TTC549 (cell line): ENCODE data around the gene SPACA7.
"Not testable (repeated sequence)": the region's sequence is repeated elsewhere in the genome, so short reads cannot be mapped to it uniquely, and the experiment has no call there.

Experiments used
- FAIRE-seq: peaks from 2 replicates; lab custom pipeline; 2012; peaks lifted over from hg19 to GRCh38; lab: Jason Lieb, UNC

Gene SPACA7

DNA sequence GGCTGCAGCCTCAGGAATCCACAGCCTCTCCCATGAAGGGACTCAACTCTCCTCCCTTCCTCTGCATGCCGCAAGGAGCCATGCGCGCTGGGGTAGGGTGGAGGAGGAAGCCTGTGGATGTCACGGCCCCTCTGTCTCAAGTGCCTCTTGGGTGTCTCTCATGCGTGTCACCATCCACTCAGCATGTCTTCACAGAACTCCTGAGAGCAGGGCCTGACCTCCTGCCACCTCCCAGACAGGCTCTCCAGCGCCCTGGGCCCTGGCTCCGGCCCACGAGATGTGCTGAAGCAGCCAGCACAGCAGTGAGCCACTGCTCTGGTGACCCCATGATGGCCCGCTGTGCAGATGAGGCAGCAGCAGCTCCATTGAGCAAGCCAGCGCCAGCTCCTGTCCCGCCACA, 25.9 kb upstream of the SPACA7 start:
- FAIRE-seq = no peak

DNA sequence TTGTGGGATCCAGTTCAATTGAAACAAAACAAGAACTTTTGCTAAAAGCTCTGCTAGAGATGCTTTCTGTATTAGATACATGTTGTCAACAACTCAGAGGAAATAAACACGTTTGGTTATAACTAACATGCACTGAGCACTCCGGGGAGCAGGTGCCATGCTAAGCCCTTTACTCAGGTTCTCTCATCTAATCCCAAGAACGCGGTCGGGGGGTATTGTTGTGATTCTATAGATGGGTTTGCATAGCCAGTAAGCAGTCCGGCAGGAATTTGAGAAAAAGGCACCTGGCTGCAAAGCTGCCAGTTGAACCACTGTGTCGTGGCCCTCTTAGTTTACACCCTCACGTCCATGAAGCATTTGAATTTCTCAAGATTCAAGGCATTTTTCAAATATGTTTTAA, 24.3 kb upstream of the SPACA7 start:
- FAIRE-seq = no peak

DNA sequence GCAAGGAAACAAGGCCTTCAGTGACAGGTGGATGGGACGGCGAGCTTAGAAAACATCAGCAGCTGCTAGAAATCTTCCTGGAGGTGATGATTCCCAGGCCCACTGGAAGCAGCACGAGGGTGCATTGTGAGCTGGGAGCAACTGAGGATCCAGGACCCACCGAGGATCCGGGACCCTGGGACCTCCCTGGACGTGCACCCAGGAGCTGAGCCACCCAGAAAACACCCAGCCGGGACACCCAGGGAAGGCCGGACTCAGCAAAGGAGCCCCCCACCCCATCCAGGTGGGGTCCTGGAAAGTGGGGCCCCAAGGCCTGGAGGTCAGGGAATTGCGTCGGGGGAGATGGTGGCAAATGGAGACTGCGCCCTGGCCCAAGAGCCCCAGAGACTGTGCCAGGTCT, 22.3 kb upstream of the SPACA7 start:
- no peak for FAIRE-seq

GRCh38 chr13:112354330-112355273, 21.6 kb upstream of the SPACA7 start:
- FAIRE-seq = no peak

GRCh38 chr13:112355274-112355838, 20.8 kb upstream of the SPACA7 start:
- no peak for FAIRE-seq

GRCh38 chr13:112356190-112356589, 20.0 kb upstream of the SPACA7 start:
- no peak for FAIRE-seq

DNA sequence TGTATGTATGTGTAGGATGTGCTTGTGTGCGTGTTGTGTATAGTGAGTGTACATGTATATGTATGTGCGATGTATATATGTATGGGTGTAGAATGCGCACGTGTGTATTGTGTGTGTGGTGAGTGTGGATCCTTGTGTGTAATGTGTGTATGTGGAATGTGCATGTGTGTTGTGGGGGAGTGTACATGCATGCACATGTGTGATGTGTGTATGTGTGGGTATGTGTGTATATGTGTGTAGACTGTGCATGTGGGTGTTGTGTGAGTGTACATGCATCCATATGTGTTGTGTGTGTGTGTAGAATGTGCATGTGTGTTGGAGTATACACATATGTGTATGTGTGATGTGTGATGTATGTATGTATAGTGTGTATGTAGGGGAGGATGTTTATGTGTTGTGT, 18.0 kb upstream of the SPACA7 start:
- no peak for FAIRE-seq

GRCh38 chr13:112362021-112362420, 14.1 kb upstream of the SPACA7 start:
- no peak for FAIRE-seq

GRCh38 chr13:112363867-112364528, 12.2 kb upstream of the SPACA7 start:
- FAIRE-seq = no peak

DNA sequence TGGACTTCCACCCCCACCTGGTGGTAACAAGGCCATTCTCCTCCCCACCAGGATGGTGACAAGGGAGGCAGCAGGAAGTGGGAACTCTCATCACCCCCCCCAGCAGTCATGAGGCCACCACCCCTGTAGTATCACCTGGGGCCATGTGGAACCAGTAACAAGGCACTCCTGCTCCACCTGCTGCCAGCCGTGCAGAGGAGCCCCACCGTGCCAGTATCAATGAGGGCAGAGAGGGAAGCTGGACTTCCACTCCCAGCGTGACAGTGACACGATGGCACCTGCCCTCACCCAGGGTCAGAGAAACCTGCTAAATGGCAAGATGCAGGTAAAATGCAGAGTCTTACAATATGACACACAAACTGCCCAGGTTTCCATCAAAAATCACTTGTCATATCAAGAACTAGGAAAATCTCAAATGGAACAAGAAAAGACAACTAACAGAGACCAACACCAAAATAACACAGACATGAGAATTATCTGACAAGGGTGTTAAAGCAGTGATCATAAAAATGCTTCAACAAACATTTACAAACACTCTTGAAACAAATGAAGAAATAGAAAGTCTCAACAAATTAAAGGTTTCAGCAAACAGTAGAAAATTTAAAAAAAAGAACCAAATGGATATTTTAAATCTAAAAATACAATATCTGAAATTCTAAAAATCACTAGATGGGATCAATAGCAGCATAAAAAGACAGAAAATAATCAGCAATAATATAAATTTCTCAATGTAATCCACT, 9.1 kb upstream of the SPACA7 start:
- FAIRE-seq = no peak

GRCh38 chr13:112368883-112369282, 7.3 kb upstream of the SPACA7 start:
- no peak for FAIRE-seq

DNA sequence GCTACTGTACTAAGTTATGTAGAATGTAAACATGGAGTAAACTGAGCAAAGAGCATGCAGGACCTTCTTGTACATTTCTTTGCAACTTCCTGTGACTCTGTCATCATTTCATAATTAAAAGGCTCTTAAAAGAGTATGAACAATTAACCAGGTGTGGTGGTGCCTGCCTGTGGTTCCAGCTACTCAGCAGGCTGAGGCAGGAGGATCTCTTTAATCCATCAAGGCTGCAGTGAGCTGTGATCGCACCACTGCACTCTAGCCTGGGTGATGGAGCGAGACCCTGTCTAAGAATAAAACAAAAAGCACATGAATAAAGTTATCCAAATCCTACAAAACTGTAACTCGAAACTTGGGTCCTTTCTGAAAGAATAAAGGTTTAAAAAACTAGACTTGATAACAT, 5.8 kb upstream of the SPACA7 start:
- no peak for FAIRE-seq

DNA sequence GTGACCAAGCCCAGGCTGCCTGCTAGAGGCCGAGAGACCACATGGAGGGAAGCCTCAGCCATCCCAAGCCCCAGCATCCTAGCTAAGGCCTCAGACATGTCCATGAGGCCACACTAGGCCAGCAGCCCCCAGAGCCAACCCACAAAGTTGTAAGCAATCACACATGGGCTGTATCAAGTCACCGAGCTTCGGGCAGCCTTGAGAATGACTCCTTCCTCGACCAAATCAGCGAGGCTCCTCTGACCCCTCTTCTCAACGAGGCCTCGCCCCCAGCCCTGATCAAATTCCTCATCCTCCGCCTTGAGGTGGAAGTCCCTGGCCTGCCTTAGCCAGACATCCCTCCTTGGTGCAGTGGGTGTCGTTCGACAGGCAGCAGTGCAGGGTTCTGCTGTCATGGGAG, 1.9 kb upstream of the SPACA7 start:
- FAIRE-seq = no peak

- no peak for FAIRE-seq
Observed at GRCh38 chr13:112391746-112392145, 15.6 kb downstream of the SPACA7 start.

GRCh38 chr13:112392719-112393118, 16.6 kb downstream of the SPACA7 start:
- no peak for FAIRE-seq

DNA sequence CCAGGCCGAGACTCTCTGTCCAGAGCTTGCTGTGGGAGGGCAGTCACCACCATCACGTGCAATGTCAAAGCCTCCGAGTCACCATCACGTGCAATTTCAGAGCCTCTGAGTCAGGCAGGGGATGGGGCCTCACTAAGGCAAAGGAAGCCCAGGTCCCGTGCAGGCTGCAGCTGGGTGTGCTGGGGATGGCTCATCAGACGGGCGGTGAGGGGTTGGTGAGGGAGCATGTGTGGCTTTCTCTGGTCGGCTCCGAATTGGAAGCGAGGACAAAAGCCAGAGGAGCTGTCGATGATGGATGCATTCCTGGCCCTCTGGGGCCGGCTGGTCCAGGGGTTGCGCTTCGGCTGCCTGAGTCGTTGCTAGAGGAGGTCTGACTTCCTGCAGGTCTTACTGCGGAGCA, 18.9 kb downstream of the SPACA7 start:
- not testable (repeated sequence) for FAIRE-seq

- FAIRE-seq = not testable (repeated sequence)
Observed at GRCh38 chr13:112395941-112396340, 19.8 kb downstream of the SPACA7 start.

DNA sequence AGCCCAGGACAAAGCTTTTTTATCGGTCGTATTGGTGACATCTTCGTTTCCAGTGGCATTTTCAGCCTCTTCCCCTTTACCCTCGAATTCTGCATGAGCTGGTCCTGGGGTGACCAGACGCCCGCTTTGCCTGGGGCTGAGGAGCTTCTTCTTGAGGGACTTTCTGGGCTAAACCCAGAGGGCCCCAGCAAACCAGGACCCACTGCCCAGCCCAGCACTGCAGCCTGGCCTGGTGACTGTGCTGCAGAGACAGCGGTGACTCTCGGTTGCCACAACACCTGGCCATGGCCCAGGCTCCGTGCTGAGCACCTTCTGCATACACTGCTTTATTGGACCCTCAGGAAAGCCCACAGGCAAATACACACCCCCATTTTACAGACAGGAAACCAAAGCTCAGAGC, 21.0 kb downstream of the SPACA7 start:
- no peak for FAIRE-seq

GRCh38 chr13:112398347-112398746, 22.2 kb downstream of the SPACA7 start:
- FAIRE-seq = not testable (repeated sequence)

- FAIRE-seq = not testable (repeated sequence)
Observed at GRCh38 chr13:112409828-112410227, 33.7 kb downstream of the SPACA7 start.

DNA sequence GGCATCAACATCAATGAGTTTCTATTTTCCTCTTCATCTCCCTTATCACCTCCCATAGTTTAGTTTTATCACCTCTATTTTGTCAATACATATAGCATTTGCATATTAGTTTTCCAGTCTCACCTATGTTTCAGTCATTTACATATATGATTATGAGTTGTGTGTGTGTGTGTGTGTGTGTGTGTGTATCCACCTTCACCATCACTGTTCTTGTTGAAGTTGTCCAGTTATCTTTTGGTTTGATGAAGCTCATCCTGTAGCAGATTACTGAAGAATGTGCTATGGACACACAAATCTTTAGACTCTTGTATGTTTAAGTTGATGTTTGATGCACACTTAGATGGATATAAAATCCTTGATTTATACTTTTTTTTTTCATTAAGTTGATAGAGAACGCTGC, 40.5 kb downstream of the SPACA7 start:
- no peak for FAIRE-seq

DNA sequence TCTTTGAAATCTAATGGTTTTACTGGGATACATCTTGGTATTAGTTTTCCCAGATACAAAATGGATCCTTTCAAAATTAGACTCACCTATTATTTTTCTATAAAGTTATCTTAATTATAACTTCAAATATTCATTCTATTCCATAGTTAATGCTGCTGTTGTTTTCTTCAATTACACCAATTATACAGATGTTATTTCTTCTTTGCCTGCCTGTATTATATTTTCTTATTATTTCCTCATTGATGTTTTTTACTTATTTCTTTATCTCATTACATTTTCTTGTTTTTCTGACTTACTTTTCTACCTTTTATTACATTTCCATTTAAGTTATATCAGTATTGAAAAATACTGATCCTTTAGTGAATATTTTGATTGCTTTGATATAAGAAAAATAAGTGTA, 40.9 kb downstream of the SPACA7 start:
- FAIRE-seq = peak; percentile 39

- FAIRE-seq = no peak
Observed at GRCh38 chr13:112424098-112424497, 47.9 kb downstream of the SPACA7 start.
